Gastroesophageal sphincter (tissue), 3 donors: Measurements from ENCODE around the gene DNAL1.

Experiments used
- EP300 ChIP-seq: sonication (generic); formaldehyde crosslinking; IDR thresholded peaks from one replicate; pipeline ENCODE4 v1.6.1; 2017; ENCODE audit warnings: antibody characterized with exemption, mild to moderate bottlenecking
- POLR2A ChIP-seq, 2 donors: fragments of 450-650 bp; IDR thresholded peaks; one replicate each; pipeline ENCODE4 v1.6.1; 2017; ENCODE audit warnings: antibody characterized with exemption in 2 of 2, mild to moderate bottlenecking in 2 of 2, moderate library complexity in 1 of 2
- POLR2AphosphoS5 ChIP-seq: sonication (generic); formaldehyde crosslinking; IDR thresholded peaks from one replicate; pipeline ENCODE4 v1.6.1; 2017; ENCODE audit warnings: antibody characterized with exemption
- TF ChIP-seq, protein P1 (sequence below), 4 experiments: fragments of 200-600 bp in 2 of 4; fragments of 450-650 bp in 2 of 4; sonication (generic) in 1 of 4; IDR thresholded peaks; one replicate each; pipeline ENCODE4 v1.5.1; 2017 to 2019; ENCODE audit warnings: antibody characterized with exemption in 4 of 4, mild to moderate bottlenecking in 2 of 4, moderate library complexity in 2 of 4

DNA sequence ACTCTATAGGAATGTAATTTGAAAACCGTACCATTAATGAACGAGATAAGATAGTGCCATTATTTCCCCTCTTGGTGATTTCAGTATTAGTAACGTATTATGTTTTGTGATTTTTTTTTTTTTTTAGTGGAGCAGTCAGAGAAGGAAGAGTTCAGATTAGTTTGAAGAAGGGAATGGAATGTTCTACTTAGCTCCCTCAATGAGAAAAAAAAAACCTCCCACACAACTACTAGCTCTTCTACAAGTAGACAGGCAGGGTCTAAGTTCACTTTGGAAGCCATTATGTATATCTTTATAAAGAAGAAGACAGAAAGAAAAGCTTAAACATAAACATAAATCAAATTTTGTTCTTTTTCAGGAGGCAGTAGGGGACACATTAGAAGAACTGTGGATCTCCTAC is 42.1 kb downstream of the DNAL1 start:
- TF ChIP-seq POLR2AphosphoS5 (no peak), POLR2A (IDR thresholded peaks at IDR 0.05) (no peak), EP300 (no peak)
- TF ChIP-seq, protein P1, sequence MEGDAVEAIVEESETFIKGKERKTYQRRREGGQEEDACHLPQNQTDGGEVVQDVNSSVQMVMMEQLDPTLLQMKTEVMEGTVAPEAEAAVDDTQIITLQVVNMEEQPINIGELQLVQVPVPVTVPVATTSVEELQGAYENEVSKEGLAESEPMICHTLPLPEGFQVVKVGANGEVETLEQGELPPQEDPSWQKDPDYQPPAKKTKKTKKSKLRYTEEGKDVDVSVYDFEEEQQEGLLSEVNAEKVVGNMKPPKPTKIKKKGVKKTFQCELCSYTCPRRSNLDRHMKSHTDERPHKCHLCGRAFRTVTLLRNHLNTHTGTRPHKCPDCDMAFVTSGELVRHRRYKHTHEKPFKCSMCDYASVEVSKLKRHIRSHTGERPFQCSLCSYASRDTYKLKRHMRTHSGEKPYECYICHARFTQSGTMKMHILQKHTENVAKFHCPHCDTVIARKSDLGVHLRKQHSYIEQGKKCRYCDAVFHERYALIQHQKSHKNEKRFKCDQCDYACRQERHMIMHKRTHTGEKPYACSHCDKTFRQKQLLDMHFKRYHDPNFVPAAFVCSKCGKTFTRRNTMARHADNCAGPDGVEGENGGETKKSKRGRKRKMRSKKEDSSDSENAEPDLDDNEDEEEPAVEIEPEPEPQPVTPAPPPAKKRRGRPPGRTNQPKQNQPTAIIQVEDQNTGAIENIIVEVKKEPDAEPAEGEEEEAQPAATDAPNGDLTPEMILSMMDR (IDR thresholded peaks at IDR 0.05), result no peak
